HuH-7.5 (cell line): Measurements from ENCODE around the gene SAA1.
"Not testable (repeated sequence)": the region's sequence is repeated elsewhere in the genome, so short reads cannot be mapped to it uniquely, and the experiment has no call there.

ENCODE experiments used
- DNase-seq: peaks from one replicate; pipeline ENCODE4 v3.0.0; 2011; ENCODE audit warnings: low spot score

Gene SAA1

DNA sequence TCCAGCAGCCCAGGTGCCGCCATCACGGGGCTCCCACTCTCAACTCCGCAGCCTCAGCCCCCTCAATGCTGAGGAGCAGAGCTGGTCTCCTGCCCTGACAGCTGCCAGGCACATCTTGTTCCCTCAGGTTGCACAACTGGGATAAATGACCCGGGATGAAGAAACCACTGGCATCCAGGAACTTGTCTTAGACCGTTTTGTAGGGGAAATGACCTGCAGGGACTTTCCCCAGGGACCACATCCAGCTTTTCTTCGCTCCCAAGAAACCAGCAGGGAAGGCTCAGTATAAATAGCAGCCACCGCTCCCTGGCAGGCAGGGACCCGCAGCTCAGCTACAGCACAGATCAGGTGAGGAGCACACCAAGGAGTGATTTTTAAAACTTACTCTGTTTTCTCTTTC lies at the start of gene SAA1:
Gene SAA1 (plus strand): TSS at position 316 of the 400 bp plus-strand sequence. CDS start 624 bp downstream, outside the sequence.
- DNase-seq: no peak

- DNase-seq: no peak
These were observed 44.7 kb upstream of the SAA1 start for GRCh38 chr11:18221274-18221876.

GRCh38 chr11:18222814-18223421 lies 43.1 kb upstream of the SAA1 start:
- DNase-seq: no peak

DNA sequence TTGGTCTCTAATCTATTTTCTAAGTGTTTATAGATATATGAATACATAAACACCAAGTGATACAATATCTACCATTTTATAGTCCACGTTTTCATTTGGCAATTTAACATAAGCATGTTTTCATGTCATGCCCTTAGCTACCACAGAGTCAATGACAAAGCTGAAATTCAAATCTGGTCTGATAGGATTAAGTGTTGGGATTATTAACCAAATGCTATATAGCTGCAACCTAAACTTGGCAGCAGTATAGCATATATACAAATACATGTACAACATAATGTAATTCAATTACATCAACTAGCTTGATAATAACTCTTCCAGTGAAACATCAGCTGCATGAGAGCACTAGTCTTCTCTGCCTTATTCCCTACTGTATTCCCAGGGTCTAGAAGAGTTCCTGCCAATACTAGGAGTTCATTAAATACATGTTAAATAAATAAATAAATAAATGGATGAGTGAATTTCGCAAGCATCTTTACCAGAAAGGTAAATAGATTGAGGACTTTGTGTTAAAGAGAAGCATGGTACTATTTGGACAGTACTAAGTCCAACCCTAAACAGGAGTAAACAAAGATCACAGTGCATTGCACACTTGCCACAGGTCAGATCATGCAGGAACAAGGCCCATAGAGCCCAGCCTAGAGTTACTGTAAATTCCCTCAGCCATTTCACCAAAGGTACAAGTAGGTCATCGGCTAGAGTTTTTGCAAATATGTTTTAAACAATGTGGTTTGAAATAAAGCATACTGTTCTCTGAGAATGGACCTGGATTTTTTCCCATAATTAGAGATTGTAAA lies 42.3 kb upstream of the SAA1 start:
- DNase-seq: no peak

DNA sequence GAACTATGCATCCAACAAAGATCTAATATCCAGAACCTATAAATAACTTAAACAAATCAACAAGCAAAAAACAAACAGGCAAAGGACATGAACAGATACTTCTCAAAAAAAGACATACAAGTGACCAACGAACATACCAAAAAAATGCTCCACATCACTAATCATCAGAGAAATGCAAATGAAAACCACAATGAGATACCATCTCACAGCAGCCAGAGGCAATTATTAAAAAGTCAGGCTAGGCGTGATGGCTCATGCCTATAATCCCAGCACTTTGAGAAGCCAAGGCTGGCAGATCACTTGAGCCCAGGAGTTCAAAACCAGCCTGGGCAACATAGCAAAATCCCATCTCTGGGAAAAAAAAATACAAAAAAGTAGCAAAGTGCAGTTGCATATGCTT lies 40.2 kb upstream of the SAA1 start:
- DNase-seq: no peak

GRCh38 chr11:18229501-18229900 lies 36.6 kb upstream of the SAA1 start:
- DNase-seq: no peak

DNA sequence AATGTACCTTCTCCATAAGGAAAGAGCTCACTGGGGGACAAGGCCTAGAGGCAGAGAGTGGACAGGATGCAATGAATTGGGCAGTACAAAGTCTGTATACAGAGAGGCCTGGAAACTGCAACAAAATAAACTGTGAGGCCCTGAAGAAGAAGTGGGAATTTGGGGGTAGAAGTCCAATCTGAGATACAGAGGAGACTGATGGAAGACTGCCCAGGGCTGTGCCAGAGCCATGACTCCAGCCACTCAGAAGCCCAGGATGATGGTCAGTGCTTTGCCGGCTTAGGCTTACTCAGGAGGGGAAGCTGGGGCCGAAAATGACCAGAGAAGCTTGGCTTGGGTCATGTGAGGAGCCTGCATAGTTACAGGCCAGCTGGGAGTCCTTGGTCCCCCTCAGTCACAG lies 35.2 kb upstream of the SAA1 start:
- DNase-seq: no peak

GRCh38 chr11:18233912-18234311 lies 32.2 kb upstream of the SAA1 start:
- no peak for DNase-seq

GRCh38 chr11:18235394-18236334 lies 30.4 kb upstream of the SAA1 start:
- no peak for DNase-seq

- no peak for DNase-seq
These were observed 29.3 kb upstream of the SAA1 start, which contains the start of gene SAA4 for GRCh38 chr11:18236664-18237356. Gene SAA4, minus strand, starts transcription at chr11:18236802. Its CDS starts 876 bp downstream, at chr11:18235926.

- no peak for DNase-seq
These were observed 26.4 kb upstream of the SAA1 start for GRCh38 chr11:18239655-18240054.

DNA sequence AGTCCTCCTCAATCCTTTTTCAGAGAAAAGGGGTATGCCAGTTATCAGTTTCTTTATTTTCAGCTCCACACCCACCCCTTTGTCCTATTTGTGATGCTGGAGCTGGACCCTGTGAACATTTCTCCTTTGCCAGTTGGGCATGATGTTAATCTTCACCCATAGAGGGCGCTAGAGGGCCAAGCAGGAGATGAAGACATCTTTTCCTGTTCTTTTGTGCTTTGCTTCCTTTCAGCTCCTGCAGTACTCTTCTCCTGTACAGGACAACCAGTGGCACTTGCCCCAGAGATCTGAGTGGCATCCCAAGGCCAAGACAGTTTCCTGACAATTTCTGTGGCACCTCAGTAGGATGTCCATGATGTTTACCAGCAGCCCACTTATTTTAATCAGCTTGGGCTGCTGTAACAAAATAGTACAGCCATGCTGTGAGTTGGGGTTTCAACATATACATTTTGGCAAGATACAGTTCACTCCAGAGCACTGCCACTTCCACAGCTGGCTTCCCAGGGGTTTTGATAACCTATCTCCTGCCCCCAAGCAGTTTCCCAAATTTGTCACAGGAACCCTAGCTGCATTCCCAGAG lies 22.2 kb upstream of the SAA1 start:
- DNase-seq: no peak

DNA sequence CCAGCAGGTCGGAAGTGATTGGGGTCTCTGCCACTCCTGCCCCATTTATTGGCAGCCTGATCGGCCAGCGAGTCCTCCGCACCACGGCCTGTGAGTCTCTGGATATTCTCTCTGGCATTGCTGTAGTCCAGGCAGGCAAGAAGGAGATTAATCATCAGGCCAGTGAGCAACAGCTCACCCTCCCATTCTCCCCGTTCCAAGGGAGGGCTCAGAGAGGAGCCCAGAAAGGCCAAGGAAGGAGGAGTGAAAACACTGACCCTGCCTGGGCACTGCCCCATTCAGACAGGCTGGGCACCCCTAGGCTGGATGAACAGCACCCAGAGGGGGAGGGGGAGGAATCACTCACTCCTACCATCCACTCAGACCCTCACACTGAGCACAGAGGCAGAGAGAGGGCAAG lies 20.7 kb upstream of the SAA1 start:
- no peak for DNase-seq

DNA sequence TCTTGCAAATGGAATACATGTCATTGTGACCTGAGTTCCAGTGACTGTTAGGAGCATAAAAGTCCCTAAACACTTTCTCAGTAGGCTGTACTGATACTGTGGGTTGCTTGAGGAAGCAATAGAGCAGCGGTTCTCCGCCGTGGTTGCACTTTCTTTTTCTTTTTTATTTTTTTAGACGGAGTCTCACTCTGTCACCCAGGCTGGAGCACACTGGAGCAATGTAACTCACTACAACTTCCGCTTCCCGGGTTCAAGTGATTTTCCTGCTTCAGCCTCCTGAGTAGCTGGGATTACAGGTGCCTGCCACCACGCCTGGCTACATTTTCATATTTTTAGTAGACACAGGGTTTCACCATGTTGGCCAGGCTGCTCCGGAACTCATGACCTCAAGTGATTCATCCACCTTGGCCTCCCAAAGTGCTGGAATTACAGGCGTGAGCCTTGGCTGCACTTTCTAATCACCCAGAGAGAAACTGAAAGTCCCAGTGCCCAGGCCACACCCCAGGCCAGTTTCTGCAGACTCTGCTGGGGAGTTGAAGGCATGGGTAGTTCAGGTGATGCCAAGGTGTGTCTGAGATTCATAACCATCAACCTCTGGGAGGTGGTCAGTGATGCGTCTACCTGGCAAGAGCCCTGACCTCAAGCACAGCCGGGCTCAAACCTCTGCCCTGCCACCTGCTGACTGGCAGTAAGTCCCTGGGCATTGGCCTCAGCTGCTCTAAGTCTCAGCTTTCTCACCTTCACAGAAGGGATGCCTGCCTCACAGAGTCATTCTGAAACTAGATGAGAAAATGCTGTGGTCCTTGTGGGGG lies 19.5 kb upstream of the SAA1 start:
- not testable (repeated sequence) for DNase-seq

- DNase-seq: not testable (repeated sequence)
These were observed 18.9 kb upstream of the SAA1 start for GRCh38 chr11:18247191-18247581.

DNA sequence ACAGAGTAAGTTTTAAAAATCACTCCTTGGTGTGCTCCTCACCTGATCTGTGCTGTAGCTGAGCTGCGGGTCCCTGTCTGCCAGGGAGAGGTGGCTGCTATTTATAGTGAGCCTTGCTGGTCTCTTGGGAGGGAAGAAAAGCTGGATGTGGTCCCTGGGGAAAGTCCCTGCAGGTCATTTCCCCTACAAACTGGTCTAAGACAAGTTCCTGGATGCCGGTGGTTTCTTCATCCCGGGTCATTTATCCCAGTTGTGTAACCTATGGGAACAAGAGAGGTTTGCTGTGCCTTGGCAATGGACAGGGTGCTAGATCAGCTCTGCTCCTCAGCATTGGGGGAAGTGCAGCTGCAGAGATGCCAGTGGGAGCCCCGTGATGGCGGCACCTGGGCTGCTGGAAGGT lies 17.5 kb upstream of the SAA1 start, which contains the start of gene SAA2:
Gene SAA2 (minus strand): TSS at position 108 of the 400 bp plus-strand sequence. CDS start 657 bp downstream, outside the sequence.
- no peak for DNase-seq

DNA sequence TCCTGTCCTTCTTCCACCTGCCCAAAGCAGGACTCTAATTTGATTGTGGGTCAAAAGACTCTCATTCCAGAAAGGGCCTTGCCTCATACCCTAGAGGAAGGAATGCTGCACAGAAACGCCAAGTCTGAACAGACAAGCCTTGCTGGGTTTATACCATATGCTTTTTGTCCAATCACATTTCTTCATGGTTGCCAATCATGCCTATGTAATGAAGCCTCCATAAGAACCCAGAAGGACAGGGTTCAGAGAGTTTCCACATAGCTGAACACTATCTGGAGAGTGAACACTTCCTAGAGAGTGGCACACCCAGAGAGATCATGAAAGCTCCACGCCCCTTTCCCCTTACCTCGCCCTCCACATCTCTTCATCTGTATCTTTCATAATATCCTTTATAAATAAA lies 12.8 kb upstream of the SAA1 start:
- DNase-seq: no peak

DNA sequence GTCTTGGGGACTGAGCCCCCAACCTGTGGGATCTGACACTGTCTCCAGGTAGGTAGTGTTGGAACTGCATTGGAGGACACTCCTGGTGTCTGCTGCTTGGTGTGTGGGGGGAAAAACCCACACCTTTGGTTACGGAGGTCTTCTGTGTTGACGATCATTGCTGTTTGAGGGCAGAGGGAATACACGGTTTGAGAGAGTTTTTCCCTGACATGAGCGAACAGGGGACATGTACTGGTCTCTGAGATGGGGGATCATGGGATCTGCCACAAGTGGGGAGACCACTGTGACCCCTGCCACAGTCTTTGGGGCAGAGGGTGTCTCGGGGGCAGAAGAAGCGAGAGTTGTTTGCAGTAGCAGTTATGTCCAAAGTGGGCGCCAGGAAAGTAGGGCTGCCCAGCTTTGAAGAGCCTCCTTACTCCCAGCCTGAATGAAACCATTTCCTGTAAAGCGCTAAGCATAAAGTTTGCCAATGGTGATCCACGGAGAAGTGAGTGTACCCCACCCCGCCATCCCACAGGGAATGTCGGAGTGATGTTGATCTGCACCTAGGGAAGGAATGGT lies 12.2 kb upstream of the SAA1 start:
- no peak for DNase-seq

DNA sequence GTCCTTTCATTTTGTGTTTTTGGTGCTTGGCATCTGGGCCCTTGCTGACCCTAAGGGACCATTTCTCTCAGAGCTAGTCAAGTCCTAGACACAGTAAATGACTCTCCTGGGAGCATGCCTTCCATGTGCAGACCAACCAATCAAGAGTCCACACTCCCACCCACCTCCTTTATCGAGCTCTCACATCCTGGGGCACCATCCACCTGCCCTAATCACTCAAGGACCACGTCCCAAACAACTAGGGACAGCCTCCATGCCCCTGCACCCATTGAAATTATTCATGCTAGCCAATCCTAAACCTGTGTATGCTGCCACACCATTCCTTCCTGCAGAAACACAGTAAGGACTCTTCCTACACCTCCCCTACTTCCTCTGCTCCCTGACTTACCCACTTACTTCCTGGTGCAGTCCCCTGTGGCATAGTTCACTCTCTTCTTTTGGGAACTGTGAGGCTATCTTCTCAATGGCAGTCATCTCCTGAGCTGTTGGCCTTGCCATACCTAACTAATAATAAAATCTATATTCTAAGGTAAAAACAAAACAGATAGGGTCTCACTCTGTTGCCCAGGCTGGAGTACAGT lies 11.2 kb upstream of the SAA1 start:
- DNase-seq: no peak
